ENCODE results near the gene CACNB3.

The CACNB3 gene

GRCh38 chr12:48813465-48814261 lies 4.6 kb upstream of the CACNB3 start:
- in situ Hi-C loops (cut with HindIII; ENCODE audit: low pct_ligation_motif_present, low pct_unique_long_range_greater_than_20kb, low sequenced_read_pairs), result no loop called here
- DNase-seq, result no peak

GRCh38 chr12:48814262-48815125 lies 3.8 kb upstream of the CACNB3 start:
- in situ Hi-C loops (cut with HindIII; ENCODE audit: low pct_ligation_motif_present, low pct_unique_long_range_greater_than_20kb, low sequenced_read_pairs), result no loop called here
- peak; percentile 91 for DNase-seq

GRCh38 chr12:48815126-48816110 lies 2.9 kb upstream of the CACNB3 start:
- peak; percentile 90 for DNase-seq
- in situ Hi-C loops (cut with HindIII; ENCODE audit: low pct_ligation_motif_present, low pct_unique_long_range_greater_than_20kb, low sequenced_read_pairs), result no loop called here

GRCh38 chr12:48816143-48816854 lies 2.0 kb upstream of the CACNB3 start:
- in situ Hi-C loops (cut with HindIII; ENCODE audit: low pct_ligation_motif_present, low pct_unique_long_range_greater_than_20kb, low sequenced_read_pairs), result no loop called here
- no peak for DNase-seq

GRCh38 chr12:48818831-48819590 lies 715 bp downstream of the CACNB3 start:
- DNase-seq, result no peak
- in situ Hi-C loops (cut with HindIII; ENCODE audit: low pct_ligation_motif_present, low pct_unique_long_range_greater_than_20kb, low sequenced_read_pairs), result no loop called here

GRCh38 chr12:48819986-48820725 lies 1.9 kb downstream of the CACNB3 start:
- DNase-seq, result no peak
- in situ Hi-C loops (cut with HindIII; ENCODE audit: low pct_ligation_motif_present, low pct_unique_long_range_greater_than_20kb, low sequenced_read_pairs), result no loop called here

- DNase-seq, result no peak
- in situ Hi-C loops (cut with HindIII; ENCODE audit: low pct_ligation_motif_present, low pct_unique_long_range_greater_than_20kb, low sequenced_read_pairs), result no loop called here
Measured at GRCh38 chr12:48822139-48822538, 3.8 kb downstream of the CACNB3 start.

- in situ Hi-C loops (cut with HindIII; ENCODE audit: low pct_ligation_motif_present, low pct_unique_long_range_greater_than_20kb, low sequenced_read_pairs), result no loop called here
- DNase-seq, result no peak
Measured at GRCh38 chr12:48822711-48823110, 4.4 kb downstream of the CACNB3 start.

GRCh38 chr12:48823281-48823680 lies 5.0 kb downstream of the CACNB3 start:
- no peak for DNase-seq
- in situ Hi-C loops (cut with HindIII; ENCODE audit: low pct_ligation_motif_present, low pct_unique_long_range_greater_than_20kb, low sequenced_read_pairs), result no loop called here

- DNase-seq, result no peak
- in situ Hi-C loops (cut with HindIII; ENCODE audit: low pct_ligation_motif_present, low pct_unique_long_range_greater_than_20kb, low sequenced_read_pairs), result no loop called here
Measured at GRCh38 chr12:48824112-48824511, 5.8 kb downstream of the CACNB3 start.

GRCh38 chr12:48824905-48825304 lies 6.6 kb downstream of the CACNB3 start:
- in situ Hi-C loops (cut with HindIII; ENCODE audit: low pct_ligation_motif_present, low pct_unique_long_range_greater_than_20kb, low sequenced_read_pairs), result no loop called here
- no peak for DNase-seq

- no peak for DNase-seq
- in situ Hi-C loops (cut with HindIII; ENCODE audit: low pct_ligation_motif_present, low pct_unique_long_range_greater_than_20kb, low sequenced_read_pairs), result no loop called here
Measured at GRCh38 chr12:48826209-48826855, 8.0 kb downstream of the CACNB3 start.

GRCh38 chr12:48827026-48827425 lies 8.7 kb downstream of the CACNB3 start:
- no peak for DNase-seq
- in situ Hi-C loops (cut with HindIII; ENCODE audit: low pct_ligation_motif_present, low pct_unique_long_range_greater_than_20kb, low sequenced_read_pairs), result no loop called here

GRCh38 chr12:48827513-48828096 lies 9.3 kb downstream of the CACNB3 start:
- in situ Hi-C loops (cut with HindIII; ENCODE audit: low pct_ligation_motif_present, low pct_unique_long_range_greater_than_20kb, low sequenced_read_pairs), result no loop called here
- DNase-seq, result no peak

GRCh38 chr12:48828293-48828692 lies 10.0 kb downstream of the CACNB3 start:
- no peak for DNase-seq
- in situ Hi-C loops (cut with HindIII; ENCODE audit: low pct_ligation_motif_present, low pct_unique_long_range_greater_than_20kb, low sequenced_read_pairs), result no loop called here
